GM12875 (cell line): ENCODE results near the gene SLC2A6.

ENCODE experiments used
- H3K4me3 ChIP-seq: one replicate; pipeline ENCODE4 v1.5.1; 2011; ENCODE audit warnings: low read depth, low read length, control low read depth
- CTCF ChIP-seq: IDR thresholded peaks from 2 replicates; pipeline ENCODE4 v1.5.1; 2011; ENCODE audit warnings: low read depth, mild to moderate bottlenecking, control low read depth, inconsistent platforms, low read length, moderate library complexity, borderline replicate concordance; ENCODE audit not compliant: insufficient read depth

SLC2A6 gene

GRCh38 chr9:133518706-133519449, 40.0 kb upstream of the SLC2A6 start:
- TF ChIP-seq CTCF = no peak
- no peak overlapping the region for H3K4me3 ChIP-seq

- no peak for TF ChIP-seq CTCF
These were observed 39.3 kb upstream of the SLC2A6 start for GRCh38 chr9:133518200-133518599.

GRCh38 chr9:133517711-133518110, 38.8 kb upstream of the SLC2A6 start:
- no peak overlapping the region for H3K4me3 ChIP-seq
- TF ChIP-seq CTCF = no peak

More at GRCh38 chr9:133518200-133518599, 39.3 kb upstream of the SLC2A6 start:
- H3K4me3 ChIP-seq = no peak overlapping the region

- TF ChIP-seq CTCF = no peak
- H3K4me3 ChIP-seq = no peak overlapping the region
These were observed 38.1 kb upstream of the SLC2A6 start for GRCh38 chr9:133516961-133517350.

GRCh38 chr9:133516256-133516960, 37.5 kb upstream of the SLC2A6 start:
- no peak for TF ChIP-seq CTCF
- no peak overlapping the region for H3K4me3 ChIP-seq

GRCh38 chr9:133515615-133516255, 36.8 kb upstream of the SLC2A6 start:
- no peak overlapping the region for H3K4me3 ChIP-seq
- no peak for TF ChIP-seq CTCF

GRCh38 chr9:133515240-133515610, 36.3 kb upstream of the SLC2A6 start:
- no peak overlapping the region for H3K4me3 ChIP-seq
- TF ChIP-seq CTCF = no peak
